Lower lobe of right lung (tissue), 2 donors: Measurements from ENCODE around the gene RPS27L. TPM values are rescaled to one million over a fixed set of nuclear protein-coding genes. Genes with fewer than 3 reads are reported as not detected.

Experiments
- ATAC-seq, 2 donors: fragments of 200-7000 bp; cut with Tn5 transposase; one replicate each; pipeline ENCODE4 v1.9.1; 2020 to 2022; ENCODE audit warnings: mild to moderate bottlenecking in 2 of 2, moderate library complexity in 2 of 2
- DNase-seq: peaks from one replicate; pipeline ENCODE4 v3.0.0-alpha.2; 2020
- H3K27ac ChIP-seq: fragments of 200-600 bp; one replicate; pipeline ENCODE4 v1.8.0; 2022
- H3K27me3 ChIP-seq: fragments of 200-600 bp; one replicate; pipeline ENCODE4 v1.8.0; 2022; ENCODE audit warnings: low read depth
- H3K36me3 ChIP-seq: fragments of 200-600 bp; one replicate; pipeline ENCODE4 v1.8.0; 2022; ENCODE audit warnings: mild to moderate bottlenecking
- H3K4me1 ChIP-seq: fragments of 200-600 bp; one replicate; pipeline ENCODE4 v1.8.0; 2022
- H3K4me3 ChIP-seq: fragments of 200-600 bp; one replicate; pipeline ENCODE4 v1.8.0; 2022; ENCODE audit warnings: mild to moderate bottlenecking
- H3K9me3 ChIP-seq: fragments of 200-600 bp; one replicate; pipeline ENCODE4 v1.8.0; 2022
- intact Hi-C: fragments of 100-400 bp; cut with DNase I; formaldehyde crosslinking; loops from one replicate; pipeline ENCODE4 v1.11.0; 2022
- long read RNA-seq: library from polyadenylated mRNA; unstranded; transcript quantifications from one replicate; pipeline ENCODE4 v2.0.0, GENCODE V29; 2021
- total RNA-seq: library from RNA; stranded (reverse); fragmentation: NEBNext Ultra II Directional; extraction: Animal tissue kit (Norgen Biotek cat#: 25700); gene quantifications from one replicate; pipeline ENCODE4 v1.2.1, GENCODE V29; 2021
- TF ChIP-seq, protein P1 (sequence below): fragments of 200-600 bp; IDR thresholded peaks from one replicate; pipeline ENCODE4 v1.8.0; 2022; ENCODE audit warnings: antibody characterized with exemption, mild to moderate bottlenecking
- donor health status: DM: no; HTN: yes; CAD: no; lungs with severe emphysema.

RPS27L gene
- 184 TPM for total RNA-seq
- long read RNA-seq, full-length matches to known transcripts, result 70 of 83 reads
- long read RNA-seq, partial matches to known transcripts, result 7 of 83 reads
- long read RNA-seq, other reads (novel, unspliced or antisense), result 6 of 83 reads

DNA sequence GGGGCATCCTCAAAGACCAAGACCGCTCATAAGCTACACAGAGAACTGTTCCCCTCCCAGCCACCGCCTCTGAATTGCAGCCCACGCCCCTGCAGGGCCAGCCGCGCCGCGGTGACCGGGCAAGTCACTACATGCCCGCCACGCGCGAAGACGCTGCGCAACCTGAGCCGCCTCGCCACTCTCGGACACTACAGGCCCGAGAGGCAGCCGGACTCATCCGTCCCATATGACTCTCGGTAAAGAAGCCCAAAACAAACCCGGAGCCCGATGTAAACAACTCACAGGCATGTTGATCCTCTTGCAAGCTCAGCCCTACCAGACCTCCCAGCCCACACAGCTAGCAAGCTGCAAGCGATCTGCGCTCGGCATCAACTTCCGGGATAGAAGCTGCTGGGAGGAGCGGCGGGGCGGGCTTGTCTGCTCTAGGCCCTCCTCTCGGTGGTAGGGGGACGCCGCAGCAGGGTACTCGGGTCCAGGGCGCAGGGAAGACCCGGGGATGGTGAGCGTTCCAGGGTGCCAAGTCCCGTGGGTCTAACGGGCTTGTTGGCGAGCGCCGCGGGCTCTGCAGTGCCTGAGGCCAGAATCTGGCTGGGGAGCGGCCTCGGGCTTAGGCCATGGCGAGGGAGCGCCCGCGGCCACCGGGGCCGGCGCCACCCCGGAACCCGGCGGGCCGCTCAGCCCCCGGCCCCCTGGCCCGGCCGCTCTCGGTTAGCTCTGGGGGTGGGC lies at the start of gene RPS27L:
Gene RPS27L, minus strand, starts transcription at position 360 of the 726 bp plus-strand sequence. Its CDS starts 72 bp downstream, at position 288.
- H3K27me3 ChIP-seq, result no peaks in the 10 kb centered on the region
- TF ChIP-seq, protein P1, sequence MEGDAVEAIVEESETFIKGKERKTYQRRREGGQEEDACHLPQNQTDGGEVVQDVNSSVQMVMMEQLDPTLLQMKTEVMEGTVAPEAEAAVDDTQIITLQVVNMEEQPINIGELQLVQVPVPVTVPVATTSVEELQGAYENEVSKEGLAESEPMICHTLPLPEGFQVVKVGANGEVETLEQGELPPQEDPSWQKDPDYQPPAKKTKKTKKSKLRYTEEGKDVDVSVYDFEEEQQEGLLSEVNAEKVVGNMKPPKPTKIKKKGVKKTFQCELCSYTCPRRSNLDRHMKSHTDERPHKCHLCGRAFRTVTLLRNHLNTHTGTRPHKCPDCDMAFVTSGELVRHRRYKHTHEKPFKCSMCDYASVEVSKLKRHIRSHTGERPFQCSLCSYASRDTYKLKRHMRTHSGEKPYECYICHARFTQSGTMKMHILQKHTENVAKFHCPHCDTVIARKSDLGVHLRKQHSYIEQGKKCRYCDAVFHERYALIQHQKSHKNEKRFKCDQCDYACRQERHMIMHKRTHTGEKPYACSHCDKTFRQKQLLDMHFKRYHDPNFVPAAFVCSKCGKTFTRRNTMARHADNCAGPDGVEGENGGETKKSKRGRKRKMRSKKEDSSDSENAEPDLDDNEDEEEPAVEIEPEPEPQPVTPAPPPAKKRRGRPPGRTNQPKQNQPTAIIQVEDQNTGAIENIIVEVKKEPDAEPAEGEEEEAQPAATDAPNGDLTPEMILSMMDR, result no peak
- peaks cover 23% of the 10 kb centered on the region for H3K4me1 ChIP-seq
- H3K9me3 ChIP-seq, result no peaks in the 10 kb centered on the region
- peak within 1 kb of the TSS; percentile 89 for H3K4me3 ChIP-seq
- ATAC-seq (peak; percentile 98 to 99), DNase-seq (peak; percentile 95)
- peak within 1 kb of the TSS; percentile 92 for H3K27ac ChIP-seq
- intact Hi-C loops, result no loop called here
- peaks cover 33% of the 10 kb centered on the region for H3K36me3 ChIP-seq

DNA sequence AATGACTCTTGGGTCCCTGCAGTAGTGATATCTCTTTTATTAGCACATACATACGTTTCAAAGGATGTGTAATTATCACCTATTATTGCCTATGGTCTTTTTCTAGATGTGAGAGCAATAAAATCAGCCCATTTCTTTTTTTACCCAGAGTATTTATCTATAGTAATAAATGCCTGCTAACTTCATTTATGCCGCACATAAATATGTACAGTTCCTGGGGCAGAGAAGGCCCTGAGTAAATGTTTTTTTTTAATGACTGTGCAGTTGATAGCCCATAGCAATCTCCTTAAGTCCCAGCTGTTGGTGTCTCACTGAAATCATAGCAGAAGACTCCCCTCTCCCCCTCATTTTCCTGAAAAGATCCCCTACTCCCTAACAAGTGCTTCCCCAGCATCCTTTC lies 48.8 kb upstream of the RPS27L start:
- TF ChIP-seq, protein P1, result no peak
- H3K27ac ChIP-seq, result no peak overlapping the region
- DNase-seq, result no peak
- H3K9me3 ChIP-seq, result no peaks in the 10 kb centered on the region
- H3K4me3 ChIP-seq, result no peak overlapping the region
- peaks cover 53% of the 10 kb centered on the region for H3K4me1 ChIP-seq
- no peaks in the 10 kb centered on the region for H3K27me3 ChIP-seq
- intact Hi-C loops, result no loop called here
- H3K36me3 ChIP-seq, result no peaks in the 10 kb centered on the region
- no peak for ATAC-seq

DNA sequence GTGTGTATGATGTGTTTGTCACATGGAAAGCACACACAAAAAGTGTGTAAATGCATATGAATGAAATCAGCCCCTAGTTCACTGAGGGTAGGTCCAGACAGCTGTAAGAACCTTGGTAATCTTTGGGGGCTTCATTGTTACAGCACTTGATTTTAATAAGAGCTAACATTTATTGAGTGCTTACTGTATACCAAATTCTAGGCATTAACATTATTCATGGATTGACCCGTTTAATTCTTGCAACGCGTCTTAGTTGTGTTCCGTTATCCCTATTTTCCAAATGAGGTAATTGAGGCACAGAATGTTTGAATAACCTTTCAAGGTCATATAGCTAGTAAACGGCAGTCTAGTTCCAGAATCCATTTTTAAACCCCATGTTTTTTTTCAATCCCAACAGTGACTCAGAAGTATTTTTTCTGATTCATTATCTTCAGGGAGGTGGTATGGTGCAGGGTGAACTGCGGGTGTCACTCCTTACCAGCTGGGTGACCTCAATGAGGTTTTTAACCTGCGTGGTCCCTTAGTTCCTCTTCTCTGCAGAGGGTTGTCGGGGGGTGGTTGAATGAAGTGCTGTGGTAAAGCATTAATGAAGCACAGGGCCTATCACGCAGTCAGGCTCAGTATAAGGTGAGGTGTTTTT lies 46.3 kb upstream of the RPS27L start:
- Histone ChIP-seq H3K27me3 (no peaks in the 10 kb centered on the region), H3K4me3 (no peak overlapping the region), H3K27ac (no peak overlapping the region), H3K4me1 (peaks cover 53% of the 10 kb centered on the region), H3K36me3 (no peaks in the 10 kb centered on the region), H3K9me3 (no peaks in the 10 kb centered on the region)
- no peak for DNase-seq
- intact Hi-C loops, result no loop called here
- peak in 1 of 2 donors; percentile 41 for ATAC-seq
- TF ChIP-seq, protein P1, result no peak

DNA sequence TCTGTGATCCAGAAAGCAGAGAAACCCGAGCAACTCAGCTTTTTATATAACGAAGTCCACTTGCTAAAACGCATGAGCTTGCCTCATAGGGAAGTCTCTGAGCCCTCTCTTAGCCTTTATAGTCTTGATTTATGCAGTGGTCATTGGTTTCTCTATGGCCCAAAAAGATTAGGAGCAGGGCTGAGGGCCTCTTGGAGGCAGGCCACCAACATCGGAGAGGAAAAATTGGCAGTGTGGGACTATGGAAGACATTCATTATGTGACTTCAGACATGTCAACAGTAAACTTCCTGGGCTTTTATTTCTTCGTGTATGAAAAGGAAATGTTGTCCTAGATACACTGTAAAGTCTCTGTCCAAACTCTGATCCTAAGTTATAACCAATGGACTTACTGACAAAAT lies 45.6 kb upstream of the RPS27L start:
- peaks cover 60% of the 10 kb centered on the region for H3K4me1 ChIP-seq
- peak overlapping the region; percentile 7 for H3K27ac ChIP-seq
- H3K4me3 ChIP-seq, result no peak overlapping the region
- TF ChIP-seq, protein P1, result no peak
- ATAC-seq (no peak), DNase-seq (no peak)
- no peaks in the 10 kb centered on the region for H3K9me3 ChIP-seq
- H3K27me3 ChIP-seq, result no peaks in the 10 kb centered on the region
- intact Hi-C loops, result no loop called here
- no peaks in the 10 kb centered on the region for H3K36me3 ChIP-seq

DNA sequence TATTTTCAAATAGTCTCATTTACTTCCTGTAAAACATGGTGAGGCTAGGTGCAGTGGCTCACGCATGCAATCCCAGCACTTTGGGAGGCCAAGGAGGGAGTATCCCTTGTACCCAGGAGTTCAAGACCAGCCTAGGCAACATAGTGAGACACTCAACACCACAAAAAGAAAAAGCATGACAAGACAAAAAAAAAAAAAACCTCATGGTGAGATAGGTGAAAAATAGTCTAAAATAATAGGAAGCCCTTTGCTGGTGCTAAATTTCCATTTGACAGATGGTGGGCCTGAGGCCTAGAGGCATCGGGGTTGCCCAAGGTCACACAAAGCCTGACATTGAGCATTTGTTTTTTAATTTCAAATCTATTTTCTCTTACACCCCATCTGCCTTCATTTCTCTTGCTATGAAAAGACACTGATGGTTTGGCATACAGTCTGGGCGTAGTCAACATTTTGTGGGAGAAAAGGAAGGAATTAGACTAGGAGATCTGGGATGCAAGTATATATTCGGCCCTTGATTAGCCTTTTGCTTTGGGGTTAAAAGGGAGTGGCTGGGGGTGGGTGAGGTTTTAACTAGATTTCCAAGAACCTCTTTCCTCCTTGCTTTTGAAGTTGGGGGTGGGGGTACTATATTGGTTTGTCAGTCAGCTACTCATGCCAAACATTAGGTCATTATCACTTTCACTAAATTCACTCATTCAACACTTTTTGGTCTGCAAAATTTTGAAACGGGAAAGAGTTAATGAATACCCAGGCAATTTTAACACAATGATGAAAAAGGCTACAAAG lies 43.4 kb upstream of the RPS27L start:
- no peak overlapping the region for H3K27ac ChIP-seq
- TF ChIP-seq, protein P1, result no peak
- intact Hi-C loops, result no loop called here
- no peaks in the 10 kb centered on the region for H3K36me3 ChIP-seq
- no peak for ATAC-seq
- DNase-seq, result no peak
- peaks cover 77% of the 10 kb centered on the region for H3K4me1 ChIP-seq
- no peaks in the 10 kb centered on the region for H3K9me3 ChIP-seq
- H3K4me3 ChIP-seq, result no peak overlapping the region
- H3K27me3 ChIP-seq, result no peaks in the 10 kb centered on the region
